SK-N-SH treated with all-trans-retinoic acid at 6 μM for 48 hours (cell line): Measurements from ENCODE around the gene HIP1.

Experiments
- CREB5 ChIP-seq: fragments of 250-450 bp; sonication (Bioruptor Pico); IDR thresholded peaks from 2 replicates; pipeline ENCODE4 v1.5.1; 2020; ENCODE audit warnings: low read depth, mild to moderate bottlenecking, moderate library complexity
- CSRNP3 ChIP-seq: fragments of 250-450 bp; sonication (Bioruptor Pico); IDR thresholded peaks from 2 replicates; pipeline ENCODE4 v1.5.1; 2021; ENCODE audit warnings: mild to moderate bottlenecking, moderate library complexity
- PATZ1 ChIP-seq: fragments of 250-450 bp; sonication (Bioruptor Pico); IDR thresholded peaks from 2 replicates; pipeline ENCODE4 v1.8.0; 2020; ENCODE audit warnings: mild to moderate bottlenecking, moderate library complexity, borderline replicate concordance
- TSHZ2 ChIP-seq: fragments of 250-450 bp; sonication (Bioruptor Pico); IDR thresholded peaks from 2 replicates; pipeline ENCODE4 v1.5.0; 2020; ENCODE audit warnings: mild to moderate bottlenecking, moderate library complexity
- ZNF565 ChIP-seq: fragments of 450-650 bp; formaldehyde crosslinking; conservative IDR thresholded peaks from 2 replicates; pipeline ENCODE4 v1.5.0; 2020; ENCODE audit warnings: low read depth, mild to moderate bottlenecking, moderate library complexity
- ZNF8 ChIP-seq: fragments of 450-650 bp; formaldehyde crosslinking; IDR thresholded peaks from 2 replicates; pipeline ENCODE4 v1.5.0; 2020; ENCODE audit warnings: mild to moderate bottlenecking, moderate library complexity

- TF ChIP-seq ZNF565 (CRISPR knock-in tag) (no peak), ZNF8 (CRISPR knock-in tag) (no peak), PATZ1 (peak; percentile 91; the same call in 1 of the 2 replicates), CSRNP3 (no peak), CREB5 (no peak), TSHZ2 (CRISPR knock-in tag) (0 out of 2 replicates have a peak, but pooled peaks have one; percentile 41)
Observed at GRCh38 chr7:75639071-75639885, 99.5 kb downstream of the HIP1 start.
